Keratinocyte (primary cell): ENCODE results near the gene FANCL. TPM values are rescaled to one million over a fixed set of nuclear protein-coding genes. Genes with fewer than 3 reads are reported as not detected.

Experiments
- DNase-seq: peaks from one replicate; pipeline ENCODE4 v3.0.0-alpha.2; 2011; ENCODE audit warnings: low read depth, missing footprints, low spot score
- FAIRE-seq: peaks from 2 replicates; lab custom pipeline; 2011; peaks lifted over from hg19 to GRCh38; lab: Jason Lieb, UNC
- H2AFZ ChIP-seq: 2 replicates; pipeline ENCODE4 v1.6.0; 2012; ENCODE audit warnings: low read length, control low read depth, inconsistent platforms; ENCODE audit not compliant: control insufficient read depth
- H3K27ac ChIP-seq: 2 replicates; pipeline ENCODE4 v1.5.1; 2011; ENCODE audit warnings: low read length; ENCODE audit not compliant: control insufficient read depth, insufficient read depth
- H3K27me3 ChIP-seq: 3 replicates; pipeline ENCODE4 v1.6.0; 2011; ENCODE audit warnings: low read length; ENCODE audit not compliant: control insufficient read depth, insufficient read depth; ENCODE audit errors: extremely low read depth
- H3K36me3 ChIP-seq, 2 experiments: 2 replicates in 1 of 2; 3 replicates in 1 of 2; pipeline ENCODE4 v1.5.1; 2011; ENCODE audit warnings: low read length in 2 of 2, mild to moderate bottlenecking in 1 of 2; ENCODE audit not compliant: control insufficient read depth in 2 of 2, insufficient read depth in 2 of 2; ENCODE audit errors: extremely low read depth in 1 of 2
- H3K4me1 ChIP-seq: 3 replicates; pipeline ENCODE4 v1.5.1; 2011; ENCODE audit warnings: low read length; ENCODE audit not compliant: control insufficient read depth, insufficient read depth; ENCODE audit errors: extremely low read depth
- H3K4me2 ChIP-seq: 3 replicates; pipeline ENCODE4 v1.6.0; 2011; ENCODE audit warnings: low read depth, low read length; ENCODE audit not compliant: control insufficient read depth, insufficient read depth; ENCODE audit errors: extremely low read depth
- H3K4me3 ChIP-seq, 3 experiments: fragments of 200-600 bp in 1 of 3; sonication (generic) in 1 of 3; 2 replicates in 2 of 3; 3 replicates in 1 of 3; pipeline ENCODE4 v1.5.1; 2011 to 2016; ENCODE audit warnings: low read length in 3 of 3, mild to moderate bottlenecking in 3 of 3, control low read depth in 2 of 3, inconsistent platforms in 1 of 3, low read depth in 1 of 3, mixed read lengths in 1 of 3, mixed run types in 1 of 3, moderate library complexity in 1 of 3; ENCODE audit not compliant: control insufficient read depth in 2 of 3, insufficient read depth in 2 of 3; ENCODE audit errors: extremely low read depth in 1 of 3
- H3K79me2 ChIP-seq: 2 replicates; pipeline ENCODE4 v1.6.0; 2012; ENCODE audit warnings: low read length; ENCODE audit not compliant: control insufficient read depth, insufficient read depth
- H3K9ac ChIP-seq: 3 replicates; pipeline ENCODE4 v1.6.0; 2011; ENCODE audit warnings: low read length; ENCODE audit not compliant: control insufficient read depth, insufficient read depth; ENCODE audit errors: extremely low read depth
- H3K9me1 ChIP-seq: 3 replicates; pipeline ENCODE4 v1.6.0; 2011; ENCODE audit warnings: low read length; ENCODE audit not compliant: control insufficient read depth, insufficient read depth; ENCODE audit errors: extremely low read depth
- H3K9me3 ChIP-seq: 2 replicates; pipeline ENCODE4 v1.5.1; 2012; ENCODE audit warnings: low read depth, low read length; ENCODE audit not compliant: control insufficient read depth
- H4K20me1 ChIP-seq: 3 replicates; pipeline ENCODE4 v1.6.0; 2011; ENCODE audit warnings: low read length; ENCODE audit not compliant: control insufficient read depth, insufficient read depth; ENCODE audit errors: extremely low read depth
- CTCF ChIP-seq, 3 experiments: IDR thresholded peaks in 1 of 3; conservative IDR thresholded peaks in 1 of 3; optimal IDR thresholded peaks in 1 of 3; 2 replicates in 2 of 3; 3 replicates in 1 of 3; pipeline versions ENCODE3 to v1.5.1; 2011; ENCODE audit warnings: low read length in 3 of 3, mild to moderate bottlenecking in 3 of 3, moderate library complexity in 2 of 3, control low read depth in 1 of 3, inconsistent platforms in 1 of 3; ENCODE audit not compliant: insufficient read depth in 2 of 3; ENCODE audit errors: extremely low read depth in 1 of 3
- EZH2 ChIP-seq: IDR thresholded peaks from one replicate; pipeline ENCODE4 v1.6.1; 2012; ENCODE audit warnings: inconsistent platforms, mild to moderate bottlenecking, low read length, moderate library complexity
- dilution Hi-C: fragments of 300-500 bp; cut with MboI; formaldehyde crosslinking; loops from one replicate; pipeline ENCODE4 v1.7.0; 2020; ENCODE audit warnings: low sequenced_read_pairs; ENCODE audit not compliant: extremely low pct_ligation_motif_present
- polyA plus RNA-seq, 5 experiments: library from polyadenylated mRNA; depleted of rRNA in 3 of 5; stranded (reverse) in 3 of 5; stranded (forward) in 1 of 5; unstranded in 1 of 5; fragments of >200 nt; gene quantifications; 1 replicate in 1 of 5; 2 replicates in 3 of 5; 3 replicates in 1 of 5; pipeline versions ENCODE4 v1.2.1 to v1.2.3, GENCODE V29; 2011 to 2012; ENCODE audit warnings: missing spikeins in 2 of 5, low read depth in 1 of 5, low replicate concordance in 1 of 5

The FANCL gene
- polyA plus RNA-seq, 1 donor (not counting 4 experiments of a cell fraction or from before 2014, with no cell fraction given), result 15.1 TPM

DNA sequence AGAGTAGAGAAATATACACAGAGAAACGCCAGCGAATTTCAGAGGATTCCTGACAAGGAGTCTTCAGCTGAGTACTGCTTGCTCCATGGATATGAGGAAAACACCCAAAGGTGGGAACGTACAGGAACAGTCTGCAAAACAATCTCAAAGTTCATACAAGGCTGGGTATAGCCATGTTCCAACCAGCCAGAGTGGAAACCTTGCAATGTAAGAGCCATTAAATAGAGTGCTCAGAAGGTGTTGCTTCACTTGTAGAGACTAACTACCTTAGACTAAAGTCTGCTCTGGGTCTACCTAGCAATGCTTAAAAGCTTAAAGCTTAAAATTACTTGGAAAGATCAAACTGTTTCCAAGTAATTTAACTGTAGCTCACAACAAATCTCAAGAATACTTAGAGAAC is 6.0 kb downstream of the FANCL start:
- H3K27ac ChIP-seq, result no peak overlapping the region
- peaks cover 63% of the 10 kb centered on the region for H3K79me2 ChIP-seq
- no peak overlapping the region for H3K4me2 ChIP-seq
- DNase-seq (no peak), FAIRE-seq (no peak)
- H3K4me3 ChIP-seq, result no peak overlapping the region
- no peaks in the 10 kb centered on the region for H3K36me3 ChIP-seq
- TF ChIP-seq EZH2, result no peak
- no peak for TF ChIP-seq CTCF (optimal IDR thresholded peaks at IDR 0.05 in 1 of 3, IDR thresholded peaks at IDR 0.05 in 1 of 3, conservative IDR thresholded peaks at IDR 0.05 in 1 of 3; ENCODE audit: extremely low read depth in 1 of 3, insufficient read depth in 2 of 3, low read length in 3 of 3)
- H3K9ac ChIP-seq, result no peak overlapping the region
- H3K27me3 ChIP-seq, result no peaks in the 10 kb centered on the region
- no peaks in the 10 kb centered on the region for H3K9me1 ChIP-seq
- H3K9me3 ChIP-seq, result no peaks in the 10 kb centered on the region
- no peak overlapping the region for H2AFZ ChIP-seq
- H3K4me1 ChIP-seq, result peaks cover 3% of the 10 kb centered on the region
- no peaks in the 10 kb centered on the region for H4K20me1 ChIP-seq
- dilution Hi-C loops, result no loop called here

DNA sequence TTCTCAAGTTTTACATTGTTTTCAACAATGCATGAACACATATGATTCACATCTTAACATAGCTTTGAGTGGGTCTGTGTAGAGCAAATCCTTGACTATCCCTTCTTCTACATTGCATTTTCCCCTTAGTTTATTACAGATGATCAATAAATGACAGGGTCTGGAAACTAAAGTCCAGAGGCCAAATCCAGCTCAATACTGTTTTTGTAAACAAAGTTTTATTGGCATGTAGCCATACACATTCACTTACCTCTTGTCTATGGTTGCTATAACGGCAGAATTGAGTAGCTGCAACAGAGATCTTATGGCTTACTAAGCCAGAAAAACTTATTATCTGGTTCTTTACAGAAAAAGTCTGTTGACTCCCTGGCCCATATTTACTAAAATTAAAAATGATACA is 12.8 kb downstream of the FANCL start:
- Histone ChIP-seq H3K9me3 (no peaks in the 10 kb centered on the region), H3K36me3 (no peaks in the 10 kb centered on the region), H4K20me1 (no peaks in the 10 kb centered on the region), H3K9me1 (no peaks in the 10 kb centered on the region), H3K27me3 (no peaks in the 10 kb centered on the region), H3K4me2 (no peak overlapping the region), H3K27ac (no peak overlapping the region), H2AFZ (no peak overlapping the region), H3K4me1 (no peaks in the 10 kb centered on the region), H3K79me2 (peaks cover 6% of the 10 kb centered on the region), H3K4me3 (no peak overlapping the region), H3K9ac (no peak overlapping the region)
- dilution Hi-C loops, result no loop called here
- no peak for DNase-seq
- no peak for FAIRE-seq
- TF ChIP-seq CTCF (optimal IDR thresholded peaks at IDR 0.05 in 1 of 3, IDR thresholded peaks at IDR 0.05 in 1 of 3, conservative IDR thresholded peaks at IDR 0.05 in 1 of 3; ENCODE audit: extremely low read depth in 1 of 3, insufficient read depth in 2 of 3, low read length in 3 of 3) (no peak), EZH2 (no peak)
